WTC11 (cell line): ENCODE measurements around the gene MAPKAP1. TPM values are rescaled to one million over a fixed set of nuclear protein-coding genes. Genes with fewer than 3 reads are reported as not detected.

Experiments used
- ATAC-seq: fragments of 200-7000 bp; cut with Tn5 transposase; 2 replicates; pipeline ENCODE4 v1.10.0; 2021; ENCODE audit warnings: mild to moderate bottlenecking, moderate library complexity
- CTCF ChIA-PET: fragments of 300-600 bp; sonication (Branson Sonifier 250); formaldehyde crosslinking; loops from one replicate; lab custom pipeline; 2021; ENCODE audit warnings: antibody characterized with exemption; lab: Charles Lee
- POLR2A ChIA-PET: fragments of 350-600 bp; sonication (Branson Sonifier 250); formaldehyde crosslinking; loops from one replicate; lab custom pipeline; 2021; ENCODE audit warnings: antibody characterized with exemption; lab: Charles Lee
- DNase-seq: peaks from one replicate; pipeline ENCODE4 v3.0.0; 2021; ENCODE audit warnings: low spot score
- H3K27ac Mint-ChIP-seq: 2 replicates; pipeline ENCODE4 v1.8.0; 2021; ENCODE audit warnings: mixed read lengths
- H3K27me3 Mint-ChIP-seq: 2 replicates; pipeline ENCODE4 v1.8.0; 2021; ENCODE audit warnings: low read depth, mild to moderate bottlenecking, moderate library complexity, mixed read lengths
- H3K36me3 Mint-ChIP-seq: 2 replicates; pipeline ENCODE4 v1.8.0; 2021; ENCODE audit warnings: mixed read lengths
- H3K4me1 Mint-ChIP-seq: 2 replicates; pipeline ENCODE4 v1.8.0; 2022; ENCODE audit warnings: mixed read lengths
- H3K4me3 Mint-ChIP-seq: 2 replicates; pipeline ENCODE4 v1.8.0; 2021; ENCODE audit warnings: mild to moderate bottlenecking, moderate library complexity, mixed read lengths
- H3K9me3 Mint-ChIP-seq: 2 replicates; pipeline ENCODE4 v1.8.0; 2021; ENCODE audit warnings: mixed read lengths
- ARID4B ChIP-seq: sonication (generic); formaldehyde crosslinking; IDR thresholded peaks from 2 replicates; pipeline ENCODE4 v1.8.0; 2023; ENCODE audit warnings: missing genetic modification reagents, mild to moderate bottlenecking, borderline replicate concordance
- ATF2 ChIP-seq: sonication (generic); formaldehyde crosslinking; IDR thresholded peaks from 2 replicates; pipeline ENCODE4 v1.8.1; 2022; ENCODE audit warnings: low read depth, missing genetic modification reagents, borderline replicate concordance
- ATF3 ChIP-seq: sonication (generic); formaldehyde crosslinking; conservative IDR thresholded peaks from 2 replicates; pipeline ENCODE4 v1.8.1; 2022; ENCODE audit warnings: mild to moderate bottlenecking, missing genetic modification reagents
- FOXK1 ChIP-seq: sonication (generic); formaldehyde crosslinking; IDR thresholded peaks from 2 replicates; pipeline ENCODE4 v1.8.0; 2022; ENCODE audit warnings: mild to moderate bottlenecking, moderate library complexity, missing genetic modification reagents
- GTF2I ChIP-seq: fragments of 250-450 bp; sonication (Bioruptor Pico); conservative IDR thresholded peaks from 2 replicates; pipeline ENCODE4 v1.4.0; 2021; ENCODE audit warnings: mild to moderate bottlenecking
- IRF1 ChIP-seq: sonication (generic); formaldehyde crosslinking; IDR thresholded peaks from 2 replicates; pipeline ENCODE4 v1.8.0; 2023; ENCODE audit warnings: missing genetic modification reagents
- IRF2 ChIP-seq: sonication (generic); formaldehyde crosslinking; IDR thresholded peaks from 2 replicates; pipeline ENCODE4 v1.8.0; 2022; ENCODE audit warnings: low read depth, missing genetic modification reagents, borderline replicate concordance
- JAZF1 ChIP-seq: fragments of 250-450 bp; sonication (Bioruptor Pico); IDR thresholded peaks from 2 replicates; pipeline ENCODE4 v1.9.0; 2021; ENCODE audit warnings: moderate library complexity, mild to moderate bottlenecking, inconsistent platforms
- MLX ChIP-seq: sonication (generic); formaldehyde crosslinking; IDR thresholded peaks from 2 replicates; pipeline ENCODE4 v1.8.1; 2023; ENCODE audit warnings: mild to moderate bottlenecking, missing genetic modification reagents, moderate library complexity
- OVOL2 ChIP-seq: fragments of 250-450 bp; sonication (Bioruptor Pico); IDR thresholded peaks from 2 replicates; pipeline ENCODE4 v1.9.0; 2021; ENCODE audit warnings: mild to moderate bottlenecking, borderline replicate concordance
- PREB ChIP-seq: sonication (generic); formaldehyde crosslinking; IDR thresholded peaks from 2 replicates; pipeline ENCODE4 v1.8.1; 2022; ENCODE audit warnings: mild to moderate bottlenecking, missing genetic modification reagents, moderate library complexity, borderline replicate concordance
- TEAD4 ChIP-seq: sonication (generic); formaldehyde crosslinking; IDR thresholded peaks from 2 replicates; pipeline ENCODE4 v1.8.0; 2022; ENCODE audit warnings: mild to moderate bottlenecking, missing genetic modification reagents
- TP53 ChIP-seq: sonication (generic); formaldehyde crosslinking; IDR thresholded peaks from 2 replicates; pipeline ENCODE4 v1.8.1; 2023; ENCODE audit warnings: mild to moderate bottlenecking, missing genetic modification reagents
- USF1 ChIP-seq: sonication (generic); formaldehyde crosslinking; IDR thresholded peaks from 2 replicates; pipeline ENCODE4 v1.8.0; 2022; ENCODE audit warnings: mild to moderate bottlenecking, missing genetic modification reagents
- ZNF263 ChIP-seq: sonication (generic); formaldehyde crosslinking; IDR thresholded peaks from 2 replicates; pipeline ENCODE4 v1.8.1; 2022; ENCODE audit warnings: low read depth, mild to moderate bottlenecking, moderate library complexity, missing genetic modification reagents
- ZNF396 ChIP-seq: fragments of 250-450 bp; sonication (Bioruptor Pico); IDR thresholded peaks from 2 replicates; pipeline ENCODE4 v1.8.0; 2021; ENCODE audit warnings: mild to moderate bottlenecking, moderate library complexity, borderline replicate concordance
- ZNF425 ChIP-seq: fragments of 250-450 bp; sonication (Bioruptor Pico); conservative IDR thresholded peaks from 2 replicates; pipeline ENCODE4 v1.9.0; 2021; ENCODE audit warnings: mild to moderate bottlenecking
- total RNA-seq: library from RNA; stranded (reverse); gene quantifications from 3 replicates; pipeline ENCODE4 v1.2.3, GENCODE V29; 2021

MAPKAP1 gene
- total RNA-seq, 1 experiment from 2014 or later: 111 TPM

- Mint-ChIP-seq H3K9me3 (no peaks in the 10 kb centered on the region), H3K27me3 (no peaks in the 10 kb centered on the region), H3K36me3 (no peaks in the 10 kb centered on the region), H3K4me3 (no peak overlapping the region), H3K4me1 (peaks cover 47% of the 10 kb centered on the region), H3K27ac (peak overlapping the region; percentile 76)
- no peak for DNase-seq
- ChIA-PET CTCF (interaction anchor here (0.8 to 2.9 kb wide), 2 partner anchors 29 to 31 kb away, joined by 3 to 10 read pairs; no protein-coding TSS in a partner anchor), POLR2A (interaction anchor here (0.6 to 1.7 kb wide), 2 partner anchors 15 to 302 kb away, joined by 3 read pairs; no protein-coding TSS in a partner anchor)
- peak; percentile 57 for ATAC-seq
- no peak for TF ChIP-seq TP53
- no peak for TF ChIP-seq ATF2 (CRISPR knock-in tag)
- TF ChIP-seq ATF3 (CRISPR knock-in tag): no peak
- no peak for TF ChIP-seq FOXK1 (CRISPR knock-in tag)
- TF ChIP-seq USF1 (CRISPR knock-in tag): no peak
- TF ChIP-seq PREB: no peak
- no peak for TF ChIP-seq IRF1 (CRISPR knock-in tag)
- no peak for TF ChIP-seq ZNF396 (CRISPR knock-in tag)
- TF ChIP-seq ZNF425 (CRISPR knock-in tag): no peak
- TF ChIP-seq MLX (CRISPR knock-in tag): no peak
- TF ChIP-seq JAZF1 (CRISPR knock-in tag): no peak
Observed at GRCh38 chr9:125529589-125530515, 177.2 kb downstream of the MAPKAP1 start.

GRCh38 chr9:125529107-125529506, 177.9 kb downstream of the MAPKAP1 start:
- TF ChIP-seq IRF2 (CRISPR knock-in tag) (no peak), OVOL2 (no peak), GTF2I (CRISPR knock-in tag) (no peak), TEAD4 (CRISPR knock-in tag) (no peak), PREB (no peak), ARID4B (CRISPR knock-in tag) (no peak), ZNF263 (CRISPR knock-in tag) (no peak), ATF3 (CRISPR knock-in tag) (no peak)
- ATAC-seq (no peak), DNase-seq (no peak)
- H3K27ac Mint-ChIP-seq: peak overlapping the region; percentile 42; the same call in 1 of the 2 replicates
- H3K9me3 Mint-ChIP-seq: no peaks in the 10 kb centered on the region
- CTCF ChIA-PET: interaction anchor here (2.9 kb wide), 1 partner anchor 29 kb away, joined by 10 read pairs; no protein-coding TSS in a partner anchor
- POLR2A ChIA-PET: interaction anchor here (0.6 to 1.7 kb wide), 2 partner anchors 15 to 302 kb away, joined by 3 read pairs; no protein-coding TSS in a partner anchor
- peaks cover 53% of the 10 kb centered on the region for H3K4me1 Mint-ChIP-seq
- no peak overlapping the region for H3K4me3 Mint-ChIP-seq
- no peaks in the 10 kb centered on the region for H3K27me3 Mint-ChIP-seq
- no peaks in the 10 kb centered on the region for H3K36me3 Mint-ChIP-seq
